Left lung (tissue), 10 donors: Measurements from ENCODE around the gene RASA3. TPM values are rescaled to one million over a fixed set of nuclear protein-coding genes. Genes with fewer than 3 reads are reported as not detected.

ENCODE experiments used
- ATAC-seq: fragments of 200-7000 bp; cut with Tn5 transposase; one replicate; pipeline ENCODE4 v1.9.1; 2020; ENCODE audit warnings: moderate library complexity
- DNase-seq, 4 donors: peaks; one replicate each; pipeline ENCODE4 v3.0.0-alpha.2; 2013 to 2020
- H3K27ac ChIP-seq, 2 donors: fragments of 200-600 bp; sonication (generic) in 1 of 2; one replicate each; pipeline versions ENCODE4 v1.5.0 to v1.8.0; 2020 to 2021
- H3K27me3 ChIP-seq, 2 donors: fragments of 200-600 bp; sonication (generic) in 1 of 2; one replicate each; pipeline versions ENCODE4 v1.5.0 to v1.8.0; 2020 to 2021
- H3K36me3 ChIP-seq, 2 donors: fragments of 200-600 bp; sonication (generic) in 1 of 2; one replicate each; pipeline versions ENCODE4 v1.5.0 to v1.8.0; 2020 to 2021
- H3K4me1 ChIP-seq, 2 donors: fragments of 200-600 bp; one replicate each; pipeline ENCODE4 v1.8.0; 2021
- H3K4me3 ChIP-seq, 2 donors: fragments of 200-600 bp; sonication (generic) in 1 of 2; one replicate each; pipeline versions ENCODE4 v1.5.0 to v1.8.0; 2020 to 2021; ENCODE audit warnings: mild to moderate bottlenecking in 1 of 2
- H3K9me3 ChIP-seq, 2 donors: fragments of 200-600 bp; sonication (generic) in 1 of 2; one replicate each; pipeline versions ENCODE4 v1.5.0 to v1.8.0; 2020 to 2021
- intact Hi-C, 2 donors: fragments of 100-400 bp; cut with DNase I; formaldehyde crosslinking; loops; one replicate each; pipeline versions ENCODE4 v1.11.2 to v1.14.2; 2022
- polyA plus RNA-seq, 6 donors: library from polyadenylated mRNA; unstranded; fragments of 120-200 nt; gene quantifications; one replicate each; pipeline ENCODE4 v1.2.1, GENCODE V29; 2013; ENCODE audit not compliant: insufficient read length in 6 of 6
- total RNA-seq, 2 donors: library from RNA; stranded (reverse); fragmentation: NEBNext Ultra II Directional; extraction: Animal tissue kit (Norgen Biotek cat#: 25700); gene quantifications; one replicate each; pipeline ENCODE4 v1.2.1, GENCODE V29; 2021
- TF ChIP-seq, protein P1 (sequence below), 2 donors: fragments of 200-600 bp; sonication (generic) in 1 of 2; IDR thresholded peaks; one replicate each; pipeline versions ENCODE4 v1.5.0 to v1.8.0; 2021; ENCODE audit warnings: antibody characterized with exemption in 2 of 2
- donor health status: DM: no; HTN: yes; CAD: no.
- donor health status: DM: no; HTN: no; CAD: no.

Gene RASA3
- total and polyA plus RNA-seq, 8 donors = 11.4 to 22.2 (median 12.7) TPM

- no peak for ATAC-seq
- DNase-seq = peak in 1 of 4 donors; percentile 73
- H3K9me3 ChIP-seq = no peaks in the 10 kb centered on the region
- intact Hi-C loops = no loop called here
- TF ChIP-seq, protein P1, sequence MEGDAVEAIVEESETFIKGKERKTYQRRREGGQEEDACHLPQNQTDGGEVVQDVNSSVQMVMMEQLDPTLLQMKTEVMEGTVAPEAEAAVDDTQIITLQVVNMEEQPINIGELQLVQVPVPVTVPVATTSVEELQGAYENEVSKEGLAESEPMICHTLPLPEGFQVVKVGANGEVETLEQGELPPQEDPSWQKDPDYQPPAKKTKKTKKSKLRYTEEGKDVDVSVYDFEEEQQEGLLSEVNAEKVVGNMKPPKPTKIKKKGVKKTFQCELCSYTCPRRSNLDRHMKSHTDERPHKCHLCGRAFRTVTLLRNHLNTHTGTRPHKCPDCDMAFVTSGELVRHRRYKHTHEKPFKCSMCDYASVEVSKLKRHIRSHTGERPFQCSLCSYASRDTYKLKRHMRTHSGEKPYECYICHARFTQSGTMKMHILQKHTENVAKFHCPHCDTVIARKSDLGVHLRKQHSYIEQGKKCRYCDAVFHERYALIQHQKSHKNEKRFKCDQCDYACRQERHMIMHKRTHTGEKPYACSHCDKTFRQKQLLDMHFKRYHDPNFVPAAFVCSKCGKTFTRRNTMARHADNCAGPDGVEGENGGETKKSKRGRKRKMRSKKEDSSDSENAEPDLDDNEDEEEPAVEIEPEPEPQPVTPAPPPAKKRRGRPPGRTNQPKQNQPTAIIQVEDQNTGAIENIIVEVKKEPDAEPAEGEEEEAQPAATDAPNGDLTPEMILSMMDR (IDR thresholded peaks at IDR 0.05) = no peak
- H3K4me3 ChIP-seq = no peak overlapping the region
- H3K27ac ChIP-seq = no peak overlapping the region
- H3K4me1 ChIP-seq = peaks cover 0 to 22% of the 10 kb centered on the region in 2 donors
- H3K27me3 ChIP-seq = no peaks in the 10 kb centered on the region
- peaks cover 0 to 17% of the 10 kb centered on the region in 2 donors for H3K36me3 ChIP-seq
Observed at GRCh38 chr13:114049626-114050101, 82.8 kb downstream of the RASA3 start.

GRCh38 chr13:114049026-114049425 is 83.4 kb downstream of the RASA3 start:
- Histone ChIP-seq H3K27ac (peak overlapping the region in 1 of 2 donors; percentile 13), H3K4me3 (no peak overlapping the region), H3K4me1 (peaks cover 0 to 22% of the 10 kb centered on the region in 2 donors), H3K9me3 (no peaks in the 10 kb centered on the region), H3K36me3 (peaks cover 0 to 17% of the 10 kb centered on the region in 2 donors), H3K27me3 (no peaks in the 10 kb centered on the region)
- intact Hi-C loops = no loop called here
- TF ChIP-seq, protein P1 (IDR thresholded peaks at IDR 0.05) = no peak
- DNase-seq (peak in 1 of 4 donors; percentile 84), ATAC-seq (no peak)

DNA sequence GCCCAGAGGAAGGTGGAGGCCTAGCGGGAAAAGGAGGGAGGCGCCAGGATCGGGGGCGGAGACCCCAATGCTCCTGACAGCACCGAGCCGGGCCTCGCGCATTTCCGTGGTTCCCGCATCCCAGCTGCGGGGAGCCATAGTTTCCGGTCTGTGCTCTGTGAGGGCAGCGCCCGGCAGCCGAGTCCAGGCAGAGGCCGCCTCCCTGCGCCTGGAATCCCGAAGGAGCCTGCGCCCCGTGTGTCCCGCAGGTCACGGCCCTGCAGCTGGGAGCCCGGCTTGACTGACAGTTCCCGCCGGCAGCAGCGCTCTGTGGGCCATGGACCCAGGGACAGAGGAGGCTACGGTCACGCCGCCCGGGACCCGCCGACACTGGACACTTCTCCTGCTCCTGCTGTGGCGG is 84.0 kb downstream of the RASA3 start:
- peak overlapping the region in 1 of 2 donors; percentile 13 for H3K27ac ChIP-seq
- DNase-seq (peak in 1 of 4 donors; percentile 80), ATAC-seq (no peak)
- H3K9me3 ChIP-seq = no peaks in the 10 kb centered on the region
- TF ChIP-seq, protein P1 (IDR thresholded peaks at IDR 0.05) = no peak
- H3K4me1 ChIP-seq = peaks cover 0 to 20% of the 10 kb centered on the region in 2 donors
- H3K36me3 ChIP-seq = peaks cover 0 to 17% of the 10 kb centered on the region in 2 donors
- intact Hi-C loops = no loop called here
- no peak overlapping the region for H3K4me3 ChIP-seq
- H3K27me3 ChIP-seq = no peaks in the 10 kb centered on the region

- no peak for ATAC-seq
- Histone ChIP-seq H3K9me3 (no peaks in the 10 kb centered on the region), H3K27ac (no peak overlapping the region), H3K4me1 (peaks cover 0 to 17% of the 10 kb centered on the region in 2 donors), H3K27me3 (no peaks in the 10 kb centered on the region), H3K36me3 (peaks cover 0 to 26% of the 10 kb centered on the region in 2 donors), H3K4me3 (no peak overlapping the region)
- intact Hi-C loops = no loop called here
- TF ChIP-seq, protein P1 (IDR thresholded peaks at IDR 0.05) = no peak
- DNase-seq = peak in 1 of 4 donors; percentile 19
Observed at GRCh38 chr13:114047358-114047881, 85.0 kb downstream of the RASA3 start.

- Histone ChIP-seq H3K4me3 (no peak overlapping the region), H3K4me1 (peaks cover 0 to 17% of the 10 kb centered on the region in 2 donors), H3K9me3 (no peaks in the 10 kb centered on the region), H3K27me3 (no peaks in the 10 kb centered on the region), H3K27ac (no peak overlapping the region), H3K36me3 (peaks cover 0 to 28% of the 10 kb centered on the region in 2 donors)
- TF ChIP-seq, protein P1 (IDR thresholded peaks at IDR 0.05) = no peak
- intact Hi-C loops = no loop called here
- ATAC-seq = no peak
- peak in 1 of 4 donors; percentile 9 for DNase-seq
Observed at GRCh38 chr13:114046431-114046975, 85.9 kb downstream of the RASA3 start.
